ENCODE results near the gene MYT1. TPM values are rescaled to one million over a fixed set of nuclear protein-coding genes. Genes with fewer than 3 reads are reported as not detected.
A peak's percentile ranks its signal among the peaks of the same experiment; 100 is the strongest.

The MYT1 gene
- total and polyA plus RNA-seq, 9 of the 15 experiments (the other 6 are each of a cell fraction or from before 2014, with no cell fraction given): 0.02 to 0.12 (median 0.06) TPM; not detected in 4

DNA sequence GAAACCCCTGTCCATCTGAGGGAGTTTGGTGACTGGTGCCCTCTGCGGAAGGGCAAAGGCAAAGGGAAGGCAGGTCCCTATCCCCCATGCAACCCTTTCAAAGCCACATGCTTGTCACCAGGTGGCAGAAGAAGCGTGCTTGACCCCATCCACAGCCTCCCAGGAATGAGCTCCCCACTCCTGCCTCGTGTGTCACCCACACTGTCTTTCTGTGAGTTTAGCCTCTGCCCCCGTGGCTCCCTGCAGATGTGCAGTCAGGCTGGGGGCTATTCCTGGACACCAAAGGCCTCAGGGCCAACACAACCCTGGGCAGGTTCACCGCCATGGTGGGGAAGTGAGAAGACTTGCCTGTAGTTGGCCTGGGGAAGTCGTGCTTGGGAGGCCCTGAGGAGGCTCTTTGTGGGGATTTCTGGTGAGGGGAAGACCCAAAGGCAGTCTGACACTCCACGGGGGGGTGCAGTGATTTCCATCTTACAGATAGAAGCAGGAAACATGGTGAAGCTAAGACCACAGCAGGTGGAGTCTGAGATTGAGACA lies 74.7 kb downstream of the MYT1 start:
- H3K79me2 ChIP-seq (ENCODE audit: control insufficient read depth, insufficient read depth, low read length): no peaks in the 10 kb centered on the region
- FAIRE-seq (no peak), ATAC-seq (peak; percentile 60; the same call in 2 of the 3 replicates), DNase-seq (ENCODE audit: extremely low read depth in 1 of 4, low spot score in 3 of 4) (no peak)
- POLR2A ChIA-PET: interaction anchor here (1.5 kb wide), 1 partner anchor 16 kb away, joined by 4 read pairs; no protein-coding TSS in a partner anchor
- H4K20me1 ChIP-seq (replicated peaks; ENCODE audit: control insufficient read depth, insufficient read depth, low read length): no peaks in the 10 kb centered on the region; the same call in 1 of the 2 replicates
- H2AFZ ChIP-seq (ENCODE audit: low read depth, low read length): no peak overlapping the region
- no peaks in the 10 kb centered on the region for H3K9me3 ChIP-seq (replicated peaks; ENCODE audit: control insufficient read depth, insufficient read depth, low read depth, low read length)
- intact Hi-C loops (cut with micrococcal nuclease): no loop called here
- H3K4me2 ChIP-seq (ENCODE audit: insufficient read depth, low read length): no peak overlapping the region
- no TSS peak for BruUV-seq (replicated peaks)
- 1% methylated on average over 7 of the region's 7 CpGs for WGBS (ENCODE audit: insufficient coverage, low coverage, missing lambda C conversion rate)
- no peak overlapping the region for H3K4me3 ChIP-seq
- TF ChIP-seq PTBP1 (IDR thresholded peaks at IDR 0.05; ENCODE audit: low read depth, low read length) (no peak), RAD21 (CRISPR knock-in tag; conservative IDR thresholded peaks at IDR 0.05 in 1 of 2, IDR thresholded peaks at IDR 0.05 in 1 of 2) (peak in 1 of 2 experiments; percentile 15; a peak in 2 of 4 replicates)
- TF ChIP-seq, protein P1, sequence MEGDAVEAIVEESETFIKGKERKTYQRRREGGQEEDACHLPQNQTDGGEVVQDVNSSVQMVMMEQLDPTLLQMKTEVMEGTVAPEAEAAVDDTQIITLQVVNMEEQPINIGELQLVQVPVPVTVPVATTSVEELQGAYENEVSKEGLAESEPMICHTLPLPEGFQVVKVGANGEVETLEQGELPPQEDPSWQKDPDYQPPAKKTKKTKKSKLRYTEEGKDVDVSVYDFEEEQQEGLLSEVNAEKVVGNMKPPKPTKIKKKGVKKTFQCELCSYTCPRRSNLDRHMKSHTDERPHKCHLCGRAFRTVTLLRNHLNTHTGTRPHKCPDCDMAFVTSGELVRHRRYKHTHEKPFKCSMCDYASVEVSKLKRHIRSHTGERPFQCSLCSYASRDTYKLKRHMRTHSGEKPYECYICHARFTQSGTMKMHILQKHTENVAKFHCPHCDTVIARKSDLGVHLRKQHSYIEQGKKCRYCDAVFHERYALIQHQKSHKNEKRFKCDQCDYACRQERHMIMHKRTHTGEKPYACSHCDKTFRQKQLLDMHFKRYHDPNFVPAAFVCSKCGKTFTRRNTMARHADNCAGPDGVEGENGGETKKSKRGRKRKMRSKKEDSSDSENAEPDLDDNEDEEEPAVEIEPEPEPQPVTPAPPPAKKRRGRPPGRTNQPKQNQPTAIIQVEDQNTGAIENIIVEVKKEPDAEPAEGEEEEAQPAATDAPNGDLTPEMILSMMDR (IDR thresholded peaks at IDR 0.05 in 2 of 3, conservative IDR thresholded peaks at IDR 0.05 in 1 of 3; ENCODE audit: insufficient read depth in 2 of 3, low read depth in 1 of 3, low read length in 3 of 3): peak in 2 of 3 experiments; percentile 17 to 18; a peak in 2 of 6 replicates
- CTCF ChIA-PET (ENCODE audit: low intra/inter-chr PET ratio): no interaction called here
- H3K36me3 ChIP-seq (ENCODE audit: control insufficient read depth, insufficient read depth, low read length): no peaks in the 10 kb centered on the region
- peaks cover 19 to 64% of the 10 kb centered on the region in 2 experiments; a peak in 4 of 5 replicates for H3K27me3 ChIP-seq (ENCODE audit: control insufficient read depth in 2 of 2, insufficient read depth in 2 of 2, low read length in 2 of 2)
- in situ Hi-C loops (cut with MboI): no loop called here
- H3K9me1 ChIP-seq (ENCODE audit: control insufficient read depth, insufficient read depth, low read length): no peaks in the 10 kb centered on the region
- H3K4me1 ChIP-seq (replicated peaks in 1 of 2; ENCODE audit: control insufficient read depth in 2 of 2, insufficient read depth in 2 of 2, low read length in 2 of 2): peaks cover 0 to 18% of the 10 kb centered on the region in 2 experiments; a peak in 2 of 5 replicates
- H3K27ac ChIP-seq (ENCODE audit: extremely low read depth, low read depth, low read length): no peak overlapping the region
- no peak overlapping the region for H3K9ac ChIP-seq (ENCODE audit: insufficient read depth in 1 of 2, low read depth in 2 of 2, low read length in 2 of 2)
